Brain microvascular endothelial cell (primary cell): ENCODE data around the gene MMRN2.
"Not testable (repeated sequence)": the region's sequence is repeated elsewhere in the genome, so short reads cannot be mapped to it uniquely, and the experiment has no call there.

Experiments
- DNase-seq: peaks from one replicate; pipeline ENCODE4 v3.0.0-alpha.2; 2020
- H3K27ac ChIP-seq: fragments of 250-450 bp; sonication (Bioruptor Pico); 2 replicates; pipeline ENCODE4 v1.5.1; 2020; ENCODE audit warnings: mild to moderate bottlenecking, moderate library complexity
- H3K27me3 ChIP-seq: fragments of 250-450 bp; sonication (Bioruptor Pico); replicated peaks from 2 replicates; pipeline ENCODE4 v1.5.1; 2020; ENCODE audit warnings: mild to moderate bottlenecking
- H3K36me3 ChIP-seq: fragments of 250-450 bp; sonication (Bioruptor Pico); replicated peaks from 2 replicates; pipeline ENCODE4 v1.5.1; 2020; ENCODE audit warnings: mild to moderate bottlenecking
- H3K4me3 ChIP-seq: 2 replicates; pipeline ENCODE4 v1.5.1; 2011; ENCODE audit warnings: low read depth, mild to moderate bottlenecking, control low read depth, low read length, moderate library complexity
- in situ Hi-C: cut with HindIII; loops from 2 replicates; pipeline ENCODE4 v1.10.0; 2017; ENCODE audit warnings: low sequenced_read_pairs, low pct_ligation_motif_present
- TF ChIP-seq, protein P1 (sequence below): IDR thresholded peaks from 2 replicates; pipeline ENCODE4 v1.5.1; 2011; ENCODE audit warnings: low read depth, mild to moderate bottlenecking, moderate library complexity, low read length, control low read depth, inconsistent platforms; ENCODE audit errors: missing control alignments

Gene MMRN2, protein sequence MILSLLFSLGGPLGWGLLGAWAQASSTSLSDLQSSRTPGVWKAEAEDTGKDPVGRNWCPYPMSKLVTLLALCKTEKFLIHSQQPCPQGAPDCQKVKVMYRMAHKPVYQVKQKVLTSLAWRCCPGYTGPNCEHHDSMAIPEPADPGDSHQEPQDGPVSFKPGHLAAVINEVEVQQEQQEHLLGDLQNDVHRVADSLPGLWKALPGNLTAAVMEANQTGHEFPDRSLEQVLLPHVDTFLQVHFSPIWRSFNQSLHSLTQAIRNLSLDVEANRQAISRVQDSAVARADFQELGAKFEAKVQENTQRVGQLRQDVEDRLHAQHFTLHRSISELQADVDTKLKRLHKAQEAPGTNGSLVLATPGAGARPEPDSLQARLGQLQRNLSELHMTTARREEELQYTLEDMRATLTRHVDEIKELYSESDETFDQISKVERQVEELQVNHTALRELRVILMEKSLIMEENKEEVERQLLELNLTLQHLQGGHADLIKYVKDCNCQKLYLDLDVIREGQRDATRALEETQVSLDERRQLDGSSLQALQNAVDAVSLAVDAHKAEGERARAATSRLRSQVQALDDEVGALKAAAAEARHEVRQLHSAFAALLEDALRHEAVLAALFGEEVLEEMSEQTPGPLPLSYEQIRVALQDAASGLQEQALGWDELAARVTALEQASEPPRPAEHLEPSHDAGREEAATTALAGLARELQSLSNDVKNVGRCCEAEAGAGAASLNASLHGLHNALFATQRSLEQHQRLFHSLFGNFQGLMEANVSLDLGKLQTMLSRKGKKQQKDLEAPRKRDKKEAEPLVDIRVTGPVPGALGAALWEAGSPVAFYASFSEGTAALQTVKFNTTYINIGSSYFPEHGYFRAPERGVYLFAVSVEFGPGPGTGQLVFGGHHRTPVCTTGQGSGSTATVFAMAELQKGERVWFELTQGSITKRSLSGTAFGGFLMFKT

DNA sequence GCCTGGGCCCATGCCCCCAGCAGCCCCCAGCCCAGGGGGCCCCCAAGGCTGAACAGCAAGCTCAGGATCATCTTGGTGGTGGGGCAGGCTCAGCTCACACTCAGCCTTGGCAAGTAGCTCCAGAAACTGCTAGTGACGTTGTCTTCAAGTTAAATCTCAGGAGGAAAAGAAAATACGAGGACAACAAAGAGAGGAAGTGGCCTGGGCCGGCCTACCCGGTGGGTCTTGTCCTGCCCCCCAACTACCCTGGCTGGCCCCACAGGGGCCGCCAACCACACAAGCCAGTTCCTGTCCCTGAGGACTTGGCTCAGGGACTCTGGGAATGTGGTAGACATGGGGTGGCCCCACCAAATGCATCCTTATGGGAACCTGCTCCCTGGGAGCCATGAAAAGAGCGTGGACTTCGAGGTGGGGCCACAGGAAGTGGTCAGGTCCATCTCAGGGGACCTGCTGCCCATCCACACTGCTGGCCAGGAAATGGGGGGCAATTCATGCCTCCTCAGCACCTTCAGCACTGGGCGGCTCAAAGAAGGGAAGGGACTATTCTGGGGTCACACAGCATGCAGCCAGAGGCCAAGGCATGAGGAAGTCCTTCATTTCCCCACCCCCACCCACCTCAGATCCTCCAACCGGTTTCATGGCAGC, at the start of gene MMRN2:
Gene MMRN2 (minus strand): TSS at position 145 of the 645 bp plus-strand sequence. CDS start 74 bp downstream, at position 71.
- no peak for DNase-seq
- H3K4me3 ChIP-seq = no peak within 1 kb of the TSS
- TF ChIP-seq, protein P1, sequence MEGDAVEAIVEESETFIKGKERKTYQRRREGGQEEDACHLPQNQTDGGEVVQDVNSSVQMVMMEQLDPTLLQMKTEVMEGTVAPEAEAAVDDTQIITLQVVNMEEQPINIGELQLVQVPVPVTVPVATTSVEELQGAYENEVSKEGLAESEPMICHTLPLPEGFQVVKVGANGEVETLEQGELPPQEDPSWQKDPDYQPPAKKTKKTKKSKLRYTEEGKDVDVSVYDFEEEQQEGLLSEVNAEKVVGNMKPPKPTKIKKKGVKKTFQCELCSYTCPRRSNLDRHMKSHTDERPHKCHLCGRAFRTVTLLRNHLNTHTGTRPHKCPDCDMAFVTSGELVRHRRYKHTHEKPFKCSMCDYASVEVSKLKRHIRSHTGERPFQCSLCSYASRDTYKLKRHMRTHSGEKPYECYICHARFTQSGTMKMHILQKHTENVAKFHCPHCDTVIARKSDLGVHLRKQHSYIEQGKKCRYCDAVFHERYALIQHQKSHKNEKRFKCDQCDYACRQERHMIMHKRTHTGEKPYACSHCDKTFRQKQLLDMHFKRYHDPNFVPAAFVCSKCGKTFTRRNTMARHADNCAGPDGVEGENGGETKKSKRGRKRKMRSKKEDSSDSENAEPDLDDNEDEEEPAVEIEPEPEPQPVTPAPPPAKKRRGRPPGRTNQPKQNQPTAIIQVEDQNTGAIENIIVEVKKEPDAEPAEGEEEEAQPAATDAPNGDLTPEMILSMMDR = no peak
- H3K36me3 ChIP-seq = no peaks in the 10 kb centered on the region
- in situ Hi-C loops = no loop called here
- no peaks in the 10 kb centered on the region for H3K27me3 ChIP-seq
- no peak within 1 kb of the TSS for H3K27ac ChIP-seq

DNA sequence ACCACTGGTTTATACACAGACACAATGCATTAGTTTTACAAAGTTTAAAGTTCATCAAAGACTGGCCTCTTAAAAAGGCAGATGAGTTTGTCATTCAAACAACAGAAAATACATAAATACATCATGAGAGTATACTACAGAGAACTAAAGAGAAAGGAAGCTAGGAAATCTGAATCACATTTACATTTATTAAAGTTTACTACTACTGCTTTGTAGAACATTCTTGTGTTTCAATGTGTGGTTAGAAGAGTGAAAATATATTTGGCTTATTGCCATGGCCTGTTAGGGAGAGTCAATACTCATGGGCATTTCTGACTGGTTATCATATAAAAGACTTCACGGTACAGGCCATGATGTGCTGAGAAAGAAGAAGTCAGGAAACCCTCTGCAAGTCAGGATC, 49.7 kb upstream of the MMRN2 start:
- H3K36me3 ChIP-seq, H3K27me3 ChIP-seq, H3K4me3 ChIP-seq, H3K27ac ChIP-seq, in situ Hi-C loops: not testable (repeated sequence)
- DNase-seq = peak; percentile 28

DNA sequence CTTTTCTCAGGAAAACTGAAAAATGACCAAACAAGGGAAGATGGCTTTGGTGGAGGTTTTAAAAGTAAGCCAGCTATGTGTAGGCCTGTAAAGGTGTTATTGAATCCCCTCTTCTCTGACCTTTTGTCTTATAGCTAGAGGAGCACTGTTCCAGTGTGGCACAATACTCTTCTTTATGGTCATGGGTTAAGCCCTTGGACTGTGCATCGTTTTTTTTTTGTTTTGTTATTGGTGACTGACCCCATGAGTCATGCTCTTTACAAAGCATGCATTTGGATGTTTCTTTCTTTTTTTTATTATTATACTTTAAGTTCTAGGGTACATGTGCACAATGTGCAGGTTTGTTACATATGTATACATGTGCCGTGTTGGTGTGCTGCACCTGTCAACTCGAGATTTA, 43.1 kb upstream of the MMRN2 start:
- Histone ChIP-seq H3K27me3 (no peaks in the 10 kb centered on the region), H3K4me3 (no peak overlapping the region), H3K36me3 (no peaks in the 10 kb centered on the region), H3K27ac (no peak overlapping the region)
- TF ChIP-seq, protein P1 = no peak
- DNase-seq = no peak
- in situ Hi-C loops = no loop called here

DNA sequence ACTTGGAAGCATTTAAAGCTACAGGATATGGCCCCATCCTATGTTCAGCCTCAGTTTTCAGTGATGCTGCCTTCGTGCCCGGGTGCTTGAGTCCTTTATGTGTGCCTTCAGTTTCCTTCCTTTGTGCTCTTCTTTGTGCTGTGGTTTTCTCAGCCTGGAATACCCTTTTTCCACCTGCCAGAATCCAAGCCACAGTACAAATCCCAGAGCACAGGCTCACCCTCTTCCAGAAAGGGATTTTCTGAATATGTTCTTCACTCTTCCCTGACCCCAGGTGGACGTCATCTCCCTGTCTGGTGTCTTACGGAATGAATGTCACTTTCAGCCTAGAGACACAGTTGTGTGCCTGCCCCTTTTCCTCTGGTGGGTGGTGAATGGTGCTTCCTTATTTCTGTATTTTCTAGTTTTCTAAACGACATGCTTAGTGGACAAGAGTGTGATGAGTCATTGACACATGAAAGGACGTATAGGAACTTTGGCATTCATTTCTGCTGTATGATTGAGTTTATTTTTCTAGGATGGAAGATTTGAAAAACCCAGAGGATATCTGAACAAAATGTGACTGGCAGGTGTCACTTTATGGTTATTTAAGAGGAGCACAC, 42.5 kb upstream of the MMRN2 start:
- in situ Hi-C loops = not testable (repeated sequence)

DNA sequence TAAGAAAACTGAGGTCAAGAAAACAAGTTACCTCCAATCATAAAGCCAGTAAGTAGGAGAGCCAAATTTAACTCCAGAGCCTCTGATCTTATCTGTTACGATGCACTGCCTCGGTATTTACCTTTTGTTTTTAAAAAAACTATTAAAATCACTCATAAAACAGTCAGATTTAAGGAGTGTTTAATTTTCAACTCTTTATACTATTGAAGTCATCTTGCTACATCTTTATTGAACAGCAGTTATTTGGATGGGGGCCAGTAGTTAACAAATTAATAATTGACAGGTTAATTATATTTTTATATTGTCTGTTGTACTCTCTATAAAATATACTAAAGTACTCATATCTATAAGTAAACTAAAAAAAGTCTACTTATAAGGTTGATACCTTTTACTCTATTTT, 35.5 kb upstream of the MMRN2 start:
- H3K4me3 ChIP-seq = no peak overlapping the region
- no peak for DNase-seq
- H3K27ac ChIP-seq = no peak overlapping the region
- in situ Hi-C loops = no loop called here
- no peaks in the 10 kb centered on the region for H3K36me3 ChIP-seq
- H3K27me3 ChIP-seq = no peaks in the 10 kb centered on the region
- TF ChIP-seq, protein P1 = no peak

More for the DNA sequence above, 42.5 kb upstream of the MMRN2 start:
- not testable (repeated sequence) for H3K36me3 ChIP-seq, H3K27ac ChIP-seq, H3K4me3 ChIP-seq, DNase-seq, H3K27me3 ChIP-seq

DNA sequence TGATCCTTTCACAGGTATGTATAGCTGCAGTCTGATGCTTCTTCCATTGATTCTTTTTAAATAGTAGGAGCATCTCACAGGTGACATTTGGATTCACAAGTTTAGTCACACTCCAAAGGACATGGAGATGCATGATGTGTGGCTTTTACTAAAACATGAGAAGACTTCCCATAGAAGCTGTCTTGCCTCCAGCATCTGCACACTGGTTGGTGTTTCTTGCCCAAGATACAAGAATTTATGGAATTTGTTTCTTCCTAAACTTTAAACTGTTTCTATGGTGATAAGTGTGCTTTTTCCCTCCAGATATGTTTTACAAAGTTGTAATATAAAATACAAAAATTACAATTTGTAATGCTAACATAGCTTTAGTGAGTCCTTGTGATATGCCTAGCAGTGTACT, 35.0 kb upstream of the MMRN2 start:
- in situ Hi-C loops = no loop called here
- DNase-seq = no peak

DNA sequence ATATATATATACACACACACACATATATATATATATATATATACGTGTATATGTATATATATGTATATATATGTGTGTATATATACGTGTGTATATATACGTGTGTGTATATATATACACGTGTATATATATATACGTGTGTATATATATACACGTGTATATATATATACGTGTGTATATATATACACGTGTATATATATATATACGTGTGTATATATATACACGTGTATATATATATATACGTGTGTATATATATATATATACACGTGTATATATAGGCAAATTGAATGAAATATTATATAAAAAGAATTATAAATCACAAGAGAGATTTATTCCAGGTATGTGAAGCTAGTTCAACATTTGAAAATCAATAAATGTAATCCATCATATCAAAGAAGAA, 33.9 kb upstream of the MMRN2 start:
- H3K27me3 ChIP-seq, H3K27ac ChIP-seq, H3K36me3 ChIP-seq, H3K4me3 ChIP-seq, in situ Hi-C loops, DNase-seq: not testable (repeated sequence)

More for the DNA sequence above, 35.0 kb upstream of the MMRN2 start:
- Histone ChIP-seq H3K36me3 (no peaks in the 10 kb centered on the region), H3K27ac (no peak overlapping the region), H3K27me3 (no peaks in the 10 kb centered on the region), H3K4me3 (no peak overlapping the region)
- TF ChIP-seq, protein P1 = no peak
